K562 (cell line): ENCODE data around the gene BRF1. TPM values are rescaled to one million over a fixed set of nuclear protein-coding genes. Genes with fewer than 3 reads are reported as not detected.

Source experiments
- ATAC-seq: fragments of 200-7000 bp; cut with Tn5 transposase; 3 replicates; pipeline ENCODE4 v1.9.1; 2020; ENCODE audit warnings: moderate library complexity
- BruUV-seq: library from RNA; stranded (reverse); fragments of 400-500 nt; replicated peaks from 2 replicates; lab custom pipeline; 2021; lab: Mats Ljungman, UMichigan
- CTCF ChIA-PET: fragments of 300-600 bp; formaldehyde crosslinking; extraction: SDS; loops from one replicate; lab custom pipeline; 2021; ENCODE audit warnings: low intra/inter-chr PET ratio; lab: Yijun Ruan, JAX
- POLR2A ChIA-PET: fragments of 300-600, 350-650 bp; sonication (Branson Sonifier 250); formaldehyde crosslinking; extraction: SDS; loops from one replicate; lab custom pipeline; 2021; ENCODE audit warnings: antibody characterized with exemption, inconsistent platforms; lab: Yijun Ruan, JAX
- DNase-seq, 4 experiments: peaks; one replicate each; pipeline versions ENCODE4 v3.0.0 to v3.0.0-alpha.2; 2011 to 2018; ENCODE audit warnings: low spot score in 3 of 4, mixed read lengths in 3 of 4; ENCODE audit errors: extremely low read depth in 1 of 4
- FAIRE-seq: peaks from 2 replicates; lab custom pipeline; 2011; peaks lifted over from hg19 to GRCh38; lab: Jason Lieb, UNC
- H2AFZ ChIP-seq: 2 replicates; pipeline ENCODE4 v1.6.0; 2011; ENCODE audit warnings: low read depth, low read length, control low read depth, inconsistent platforms
- H3K27ac ChIP-seq: fragments of 200-600 bp; 3 replicates; pipeline ENCODE4 v1.8.0; 2011; ENCODE audit warnings: low read depth, mild to moderate bottlenecking, control low read depth, inconsistent platforms, low read length, moderate library complexity, mixed read lengths; ENCODE audit errors: extremely low read depth
- H3K27me3 ChIP-seq, 2 experiments: fragments of 300-600 bp in 1 of 2; 2 replicates in 1 of 2; 3 replicates in 1 of 2; pipeline versions ENCODE4 v1.6.0 to v1.8.0; 2011; ENCODE audit warnings: inconsistent platforms in 2 of 2, low read length in 2 of 2, mild to moderate bottlenecking in 1 of 2, mixed read lengths in 1 of 2, moderate library complexity in 1 of 2; ENCODE audit not compliant: control insufficient read depth in 2 of 2, insufficient read depth in 2 of 2
- H3K36me3 ChIP-seq: fragments of 300-600 bp; 3 replicates; pipeline ENCODE4 v1.8.0; 2011; ENCODE audit warnings: mild to moderate bottlenecking, low read length, inconsistent platforms; ENCODE audit not compliant: control insufficient read depth, insufficient read depth
- H3K4me1 ChIP-seq, 2 experiments: fragments of 200-600 bp in 1 of 2; replicated peaks in 1 of 2; 2 replicates in 1 of 2; 3 replicates in 1 of 2; pipeline versions ENCODE4 v1.5.1 to v1.8.0; 2011; ENCODE audit warnings: inconsistent platforms in 2 of 2, low read length in 2 of 2, mild to moderate bottlenecking in 1 of 2, mixed read lengths in 1 of 2, moderate library complexity in 1 of 2; ENCODE audit not compliant: control insufficient read depth in 2 of 2, insufficient read depth in 2 of 2
- H3K4me2 ChIP-seq: 2 replicates; pipeline ENCODE4 v1.6.1; 2011; ENCODE audit warnings: low read length, control low read depth, inconsistent platforms, mixed read lengths; ENCODE audit not compliant: insufficient read depth
- H3K4me3 ChIP-seq: fragments of 200-600 bp; sonication (generic), shearing (Covaris generic); 2 replicates; pipeline ENCODE4 v1.5.1; 2016; ENCODE audit warnings: control low read depth, inconsistent platforms
- H3K79me2 ChIP-seq: fragments of 200-600 bp; 3 replicates; pipeline ENCODE4 v1.8.0; 2011; ENCODE audit warnings: low read length, inconsistent platforms; ENCODE audit not compliant: control insufficient read depth, insufficient read depth
- H3K9ac ChIP-seq, 2 experiments: 2 replicates each; pipeline versions ENCODE4 v1.6.0 to v1.6.1; 2011; ENCODE audit warnings: low read depth in 2 of 2, low read length in 2 of 2, control low read depth in 1 of 2, inconsistent platforms in 1 of 2, mild to moderate bottlenecking in 1 of 2, mixed read lengths in 1 of 2; ENCODE audit not compliant: insufficient read depth in 1 of 2
- H3K9me1 ChIP-seq: one replicate; pipeline ENCODE4 v1.6.0; 2011; ENCODE audit warnings: inconsistent platforms, mild to moderate bottlenecking, low read length, moderate library complexity; ENCODE audit not compliant: control insufficient read depth, insufficient read depth
- H3K9me3 ChIP-seq: replicated peaks from 2 replicates; pipeline ENCODE4 v1.5.1; 2011; ENCODE audit warnings: low read depth, low read length, inconsistent platforms; ENCODE audit not compliant: control insufficient read depth, insufficient read depth
- H4K20me1 ChIP-seq: replicated peaks from 2 replicates; pipeline ENCODE4 v1.6.1; 2011; ENCODE audit warnings: low read length, inconsistent platforms, mixed read lengths; ENCODE audit not compliant: control insufficient read depth, insufficient read depth
- CREB5 ChIP-seq: fragments of 250-450 bp; sonication (Bioruptor Pico); IDR thresholded peaks from 2 replicates; pipeline ENCODE4 v1.5.0; 2020; ENCODE audit warnings: mild to moderate bottlenecking
- RBFOX2 ChIP-seq: fragments of 200-400 bp; formaldehyde crosslinking; IDR thresholded peaks from 2 replicates; pipeline ENCODE4 v1.6.1; 2017; ENCODE audit warnings: low read depth, mild to moderate bottlenecking, low read length, moderate library complexity
- ZNF316 ChIP-seq: fragments of 450-650 bp; IDR thresholded peaks from 2 replicates; pipeline ENCODE4 v1.6.1; 2016
- WGBS: fragments of 100-300 bp; shearing (Covaris generic); methylation state at CpG from one replicate; pipeline ENCODE4 v1.1.6; 2016; ENCODE audit warnings: low coverage, mixed read lengths; ENCODE audit not compliant: insufficient coverage; ENCODE audit errors: missing lambda C conversion rate; 5-methylcytosine and 5-hydroxymethylcytosine counted together
- in situ Hi-C: fragments of 300-500 bp; cut with MboI; formaldehyde crosslinking; loops from 4 replicates; pipeline ENCODE4 v1.15.0; 2018; ENCODE audit warnings: inconsistent platforms, mixed read lengths
- intact Hi-C: fragments of 100-400 bp; cut with micrococcal nuclease; formaldehyde crosslinking; loops from 2 replicates; pipeline ENCODE4 v1.14.2; 2022
- polyA plus RNA-seq, 8 experiments: library from polyadenylated mRNA; depleted of rRNA in 4 of 8; stranded (reverse) in 5 of 8; unstranded in 3 of 8; fragments of >200 nt; fragmentation: Nextera tagmentation in 2 of 8; fragmentation: Illumina TruSeq in 1 of 8; extraction: Ambion mirVana in 2 of 8; extraction: Trizol in 1 of 8; gene quantifications; 2 replicates each; pipeline versions ENCODE4 v1.2.1 to v1.2.3, GENCODE V29; 2011 to 2014; ENCODE audit warnings: inconsistent platforms in 1 of 8, missing spikeins in 1 of 8
- total RNA-seq, 7 experiments: library from RNA; depleted of rRNA in 6 of 7; stranded (reverse); fragments of >200 nt in 6 of 7; fragmentation: Illumina TruSeq in 2 of 7; extraction: Trizol in 2 of 7; gene quantifications; 2 replicates each; pipeline versions ENCODE4 v1.2.1 to v1.2.3, GENCODE V29; 2011 to 2021; ENCODE audit warnings: low replicate concordance in 1 of 7

Gene BRF1
- total and polyA plus RNA-seq, 9 of the 15 experiments (the other 6 are each of a cell fraction or from before 2014, with no cell fraction given), result 0.14 to 24.6 (median 8.2) TPM

GRCh38 chr14:105315941-105316576 lies 15.3 kb upstream of the BRF1 start:
- CTCF ChIA-PET, result no interaction called here

More at GRCh38 chr14:105315941-105316576, 15.3 kb upstream of the BRF1 start:
- TF ChIP-seq RBFOX2 (peak; percentile 35), ZNF316 (0 out of 2 replicates have a peak, but pooled peaks have one; percentile 4), CREB5 (CRISPR knock-in tag) (no peak)
- Histone ChIP-seq H2AFZ (no peak overlapping the region), H3K9me1 (no peaks in the 10 kb centered on the region), H3K9ac (peak overlapping the region in 1 of 2 experiments; percentile 91; a peak in 2 of 4 replicates), H3K36me3 (no peaks in the 10 kb centered on the region), H3K4me3 (no peak overlapping the region), H3K27me3 (no peaks in the 10 kb centered on the region), H3K4me2 (peak overlapping the region; percentile 73; the same call in 1 of the 2 replicates), H3K9me3 (no peaks in the 10 kb centered on the region), H3K4me1 (peaks cover 6 to 43% of the 10 kb centered on the region in 2 experiments; a peak in 4 of 5 replicates), H4K20me1 (no peaks in the 10 kb centered on the region), H3K79me2 (peaks cover 25% of the 10 kb centered on the region), H3K27ac (no peak overlapping the region)
- 66% methylated on average over 12 of the region's 15 CpGs for WGBS
- intact Hi-C loops (no loop called here), in situ Hi-C loops (no loop called here)
- DNase-seq, result no peak
- TSS peak; percentile 38 for BruUV-seq
- no peak for ATAC-seq
- no peak for FAIRE-seq
- POLR2A ChIA-PET, result interaction anchor here (0.7 kb wide), 1 partner anchor 443 kb away, joined by 4 read pairs; no protein-coding TSS in a partner anchor
